Thyroid gland (tissue), 4 donors: ENCODE data around the gene CCND1. TPM values are rescaled to one million over a fixed set of nuclear protein-coding genes. Genes with fewer than 3 reads are reported as not detected.

Experiments
- DNase-seq, 2 donors: peaks; one replicate each; pipeline ENCODE4 v3.0.0-alpha.2; 2019
- H3K27ac ChIP-seq, 3 donors: fragments of 200-600 bp; sonication (generic); 1 replicate in 2 of 3; 2 replicates in 1 of 3; pipeline ENCODE4 v1.5.1; 2016 to 2019; ENCODE audit warnings: mild to moderate bottlenecking in 1 of 3, moderate library complexity in 1 of 3
- H3K27me3 ChIP-seq: fragments of 200-600 bp; sonication (generic); one replicate; pipeline ENCODE4 v1.5.1; 2019
- H3K36me3 ChIP-seq, 2 donors: fragments of 200-600 bp; sonication (generic); one replicate each; pipeline ENCODE4 v1.5.1; 2016 to 2019
- H3K4me1 ChIP-seq, 2 donors: fragments of 200-600 bp; sonication (generic); one replicate each; pipeline ENCODE4 v1.5.1; 2017 to 2019
- H3K4me3 ChIP-seq, 3 donors: fragments of 200-600 bp; sonication (generic); replicated peaks in 1 of 3; 1 replicate in 2 of 3; 2 replicates in 1 of 3; pipeline ENCODE4 v1.5.1; 2016; ENCODE audit warnings: mild to moderate bottlenecking in 1 of 3
- H3K9me3 ChIP-seq: fragments of 200-600 bp; sonication (generic); one replicate; pipeline ENCODE4 v1.5.1; 2017
- CTCF ChIP-seq, 6 experiments: fragments of 200-600 bp in 3 of 6; fragments of 450-650 bp in 3 of 6; sonication (generic) in 3 of 6; IDR thresholded peaks; one replicate each; pipeline ENCODE4 v1.5.1; 2016 to 2019; ENCODE audit warnings: antibody characterized with exemption in 6 of 6, mild to moderate bottlenecking in 2 of 6, inconsistent platforms in 1 of 6, moderate library complexity in 1 of 6
- POLR2A ChIP-seq, 2 donors: fragments of 450-650 bp; IDR thresholded peaks; one replicate each; pipeline ENCODE4 v1.6.1; 2017; ENCODE audit warnings: antibody characterized with exemption in 2 of 2, mild to moderate bottlenecking in 2 of 2, moderate library complexity in 1 of 2
- WGBS, 2 donors: methylation state at CpG; one replicate each; pipeline ENCODE4 v1.1.5; 2017; 5-methylcytosine and 5-hydroxymethylcytosine counted together
- intact Hi-C: fragments of 100-400 bp; cut with DNase I; formaldehyde crosslinking; loops from one replicate; pipeline ENCODE4 v1.15.1; 2023
- total RNA-seq, 4 donors: library from RNA; depleted of rRNA; stranded (reverse); fragments of >200 nt; gene quantifications; one replicate each; pipeline ENCODE4 v1.2.3, GENCODE V29; 2016

The CCND1 gene
- total RNA-seq, 4 donors from 2014 or later = 55.1 to 110 (median 94.6) TPM

- DNase-seq = no peak
- Histone ChIP-seq H3K4me3 (no peak overlapping the region), H3K36me3 (no peaks in the 10 kb centered on the region), H3K4me1 (peaks cover 0 to 3% of the 10 kb centered on the region in 2 donors), H3K27me3 (no peaks in the 10 kb centered on the region), H3K9me3 (no peaks in the 10 kb centered on the region), H3K27ac (no peak overlapping the region)
- WGBS, 2 donors = 89 to 91% methylated on average over 7 of the region's 7 CpGs
- TF ChIP-seq CTCF (IDR thresholded peaks at IDR 0.05) (no peak), POLR2A (IDR thresholded peaks at IDR 0.05) (no peak)
- intact Hi-C loops = no loop called here
Measured at GRCh38 chr11:69682681-69683326, 41.8 kb downstream of the CCND1 start.

GRCh38 chr11:69683764-69684333, 42.9 kb downstream of the CCND1 start:
- H3K9me3 ChIP-seq = no peaks in the 10 kb centered on the region
- DNase-seq = peak; percentile 39
- no peak overlapping the region for H3K27ac ChIP-seq
- no peaks in the 10 kb centered on the region for H3K36me3 ChIP-seq
- intact Hi-C loops = no loop called here
- peaks cover 0 to 3% of the 10 kb centered on the region in 2 donors for H3K4me1 ChIP-seq
- H3K4me3 ChIP-seq = no peak overlapping the region
- TF ChIP-seq CTCF (IDR thresholded peaks at IDR 0.05) (peak in 3 of 6 experiments; percentile 37 to 43 (median 39)), POLR2A (IDR thresholded peaks at IDR 0.05) (no peak)
- WGBS, 2 donors = 34 to 56% methylated on average over 2 to 9 of the region's 9 CpGs
- no peaks in the 10 kb centered on the region for H3K27me3 ChIP-seq

GRCh38 chr11:69684651-69685050, 43.7 kb downstream of the CCND1 start:
- Histone ChIP-seq H3K27ac (no peak overlapping the region), H3K27me3 (no peaks in the 10 kb centered on the region), H3K9me3 (no peaks in the 10 kb centered on the region), H3K4me1 (peaks cover 0 to 3% of the 10 kb centered on the region in 2 donors), H3K36me3 (no peaks in the 10 kb centered on the region), H3K4me3 (no peak overlapping the region)
- WGBS, 2 donors = 78 to 86% methylated on average over 11 of the region's 11 CpGs
- DNase-seq = no peak
- intact Hi-C loops = loop anchor here (5.0 kb wide), 2 partner anchors 118 to 508 kb away; no protein-coding TSS in a partner anchor
- no peak for TF ChIP-seq POLR2A (IDR thresholded peaks at IDR 0.05)
- TF ChIP-seq CTCF (IDR thresholded peaks at IDR 0.05) = no peak

GRCh38 chr11:69685348-69685747, 44.4 kb downstream of the CCND1 start:
- Histone ChIP-seq H3K4me3 (no peak overlapping the region), H3K27me3 (no peaks in the 10 kb centered on the region), H3K36me3 (no peaks in the 10 kb centered on the region), H3K9me3 (no peaks in the 10 kb centered on the region), H3K4me1 (peaks cover 0 to 3% of the 10 kb centered on the region in 2 donors), H3K27ac (no peak overlapping the region)
- intact Hi-C loops = loop anchor here (5.0 kb wide), 2 partner anchors 117 to 507 kb away; no protein-coding TSS in a partner anchor
- no peak for DNase-seq
- 69 to 72% methylated on average over 8 of the region's 8 CpGs for WGBS, 2 donors
- TF ChIP-seq POLR2A (IDR thresholded peaks at IDR 0.05) = no peak
- no peak for TF ChIP-seq CTCF (IDR thresholded peaks at IDR 0.05)

GRCh38 chr11:69686452-69686851, 45.5 kb downstream of the CCND1 start:
- 76 to 77% methylated on average over 9 to 12 of the region's 13 CpGs for WGBS, 2 donors
- TF ChIP-seq CTCF (IDR thresholded peaks at IDR 0.05) (no peak), POLR2A (IDR thresholded peaks at IDR 0.05) (no peak)
- H3K4me1 ChIP-seq = peaks cover 0 to 3% of the 10 kb centered on the region in 2 donors
- intact Hi-C loops = loop anchor here (2.0 to 5.0 kb wide), 3 partner anchors 116 to 506 kb away; no protein-coding TSS in a partner anchor
- no peaks in the 10 kb centered on the region for H3K9me3 ChIP-seq
- DNase-seq = no peak
- no peaks in the 10 kb centered on the region for H3K27me3 ChIP-seq
- H3K36me3 ChIP-seq = no peaks in the 10 kb centered on the region
- H3K27ac ChIP-seq = no peak overlapping the region
- H3K4me3 ChIP-seq = no peak overlapping the region
